ENCODE results near the gene SLC17A9.

The SLC17A9 gene

GRCh38 chr20:62938105-62938888 lies 14.2 kb upstream of the SLC17A9 start, which contains the start of gene GID8:
Gene GID8, plus strand, starts transcription at chr20:62938147. Its CDS starts 3,356 bp downstream, at chr20:62941503.
- peak in 4 of 6 experiments; percentile 38 to 68 (median 62) for DNase-seq

DNA sequence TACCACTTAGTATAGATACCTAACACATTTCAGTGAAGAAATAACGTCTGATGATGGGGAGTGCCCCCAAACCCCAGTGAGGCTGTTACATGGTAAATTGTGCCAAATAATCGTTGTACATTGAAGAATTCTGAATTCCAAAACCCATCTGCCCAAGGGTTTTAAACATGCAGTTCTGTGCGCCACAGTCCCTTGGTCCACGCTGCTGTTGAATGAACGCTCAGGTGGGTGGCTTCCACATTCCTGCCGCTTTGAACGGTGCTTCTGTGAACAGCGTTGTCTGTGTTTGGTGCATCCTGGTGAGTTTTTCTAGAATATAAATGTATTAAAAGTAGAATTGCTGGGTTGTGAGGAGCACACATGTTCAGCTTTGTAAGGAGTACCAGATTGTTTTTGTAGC lies 11.6 kb upstream of the SLC17A9 start:
- DNase-seq: no peak

DNA sequence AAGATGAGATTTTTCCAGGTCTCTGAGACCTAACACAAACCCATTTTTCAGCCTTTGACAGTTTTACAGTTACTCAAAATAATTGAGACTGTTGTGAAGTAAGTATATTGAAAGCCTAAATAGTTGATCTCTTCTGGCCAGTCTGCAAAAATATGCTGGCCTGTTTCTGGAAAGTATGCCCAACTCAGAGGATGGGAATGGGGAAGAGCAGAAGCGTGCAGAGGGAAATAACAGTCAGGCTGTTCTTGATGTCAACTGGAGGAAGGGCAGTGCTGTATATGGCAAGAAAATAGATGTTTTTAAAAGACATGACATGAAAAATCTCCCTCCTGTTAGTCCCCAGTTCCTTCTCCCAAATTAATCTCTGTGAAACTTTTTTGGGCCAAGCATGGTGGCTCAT lies 10.7 kb upstream of the SLC17A9 start:
- no peak for DNase-seq

GRCh38 chr20:62942456-62942855 lies 10.1 kb upstream of the SLC17A9 start:
- no peak for DNase-seq

GRCh38 chr20:62943396-62943795 lies 9.1 kb upstream of the SLC17A9 start:
- DNase-seq: no peak

DNA sequence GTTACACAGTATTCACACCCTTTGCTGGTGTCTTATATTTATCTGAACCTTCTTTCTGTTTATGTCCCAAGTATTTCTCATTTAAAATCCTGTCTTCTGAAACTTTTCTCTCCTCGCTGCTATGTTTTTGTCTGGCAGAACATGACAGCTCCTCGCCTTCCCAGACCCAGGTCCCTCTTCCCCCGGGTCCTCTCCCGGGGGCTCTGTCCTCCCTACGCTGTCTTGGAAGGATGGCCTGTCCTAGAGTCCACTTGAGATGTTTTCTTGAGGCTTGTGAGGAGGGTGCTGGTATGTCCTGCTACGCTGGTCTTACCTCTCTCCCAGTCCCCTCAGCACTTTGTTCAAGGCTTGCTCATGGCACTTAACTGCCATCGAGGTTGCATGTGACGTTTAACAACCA lies 8.3 kb upstream of the SLC17A9 start:
- no peak for DNase-seq

DNA sequence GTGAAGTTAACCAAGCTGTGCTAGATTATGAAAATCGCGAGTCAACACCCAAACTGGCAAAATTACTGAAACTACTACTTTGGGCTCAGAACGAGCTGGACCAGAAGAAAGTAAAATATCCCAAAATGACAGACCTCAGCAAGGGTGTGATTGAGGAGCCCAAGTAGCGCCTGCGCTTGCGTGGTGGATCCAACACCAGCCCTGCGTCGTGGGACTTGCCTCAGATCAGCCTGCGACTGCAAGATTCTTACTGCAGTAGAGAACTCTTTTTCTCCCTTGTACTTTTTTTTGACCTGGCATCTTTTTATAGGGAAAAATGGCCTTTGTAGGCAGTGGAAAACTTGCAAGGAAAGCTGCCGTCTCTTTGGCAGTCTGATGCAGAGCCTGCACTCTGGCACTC lies 7.8 kb upstream of the SLC17A9 start:
- DNase-seq: no peak

GRCh38 chr20:62945771-62946339 lies 6.7 kb upstream of the SLC17A9 start:
- DNase-seq: no peak

DNA sequence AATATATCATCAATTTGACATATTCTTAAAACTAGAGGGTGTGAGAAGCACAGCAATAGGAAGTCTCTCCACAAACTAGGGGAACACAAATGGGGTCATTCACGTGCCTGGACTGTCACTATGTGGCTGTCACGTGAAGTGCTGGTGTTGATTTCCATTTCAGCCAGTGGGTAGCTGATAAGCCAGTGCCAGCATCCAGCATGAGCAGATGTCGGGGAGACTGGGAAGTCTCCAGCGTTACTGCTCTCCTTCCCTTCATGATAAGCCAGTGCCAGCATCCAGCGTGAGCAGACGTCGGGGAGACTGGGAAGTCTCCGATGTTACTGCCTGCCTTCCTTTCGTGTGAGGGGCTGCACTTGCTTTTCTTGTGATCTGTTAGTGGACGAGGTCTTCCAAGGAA lies 5.6 kb upstream of the SLC17A9 start:
- DNase-seq: no peak

GRCh38 chr20:62947532-62948300 lies 4.8 kb upstream of the SLC17A9 start:
- no peak for DNase-seq

DNA sequence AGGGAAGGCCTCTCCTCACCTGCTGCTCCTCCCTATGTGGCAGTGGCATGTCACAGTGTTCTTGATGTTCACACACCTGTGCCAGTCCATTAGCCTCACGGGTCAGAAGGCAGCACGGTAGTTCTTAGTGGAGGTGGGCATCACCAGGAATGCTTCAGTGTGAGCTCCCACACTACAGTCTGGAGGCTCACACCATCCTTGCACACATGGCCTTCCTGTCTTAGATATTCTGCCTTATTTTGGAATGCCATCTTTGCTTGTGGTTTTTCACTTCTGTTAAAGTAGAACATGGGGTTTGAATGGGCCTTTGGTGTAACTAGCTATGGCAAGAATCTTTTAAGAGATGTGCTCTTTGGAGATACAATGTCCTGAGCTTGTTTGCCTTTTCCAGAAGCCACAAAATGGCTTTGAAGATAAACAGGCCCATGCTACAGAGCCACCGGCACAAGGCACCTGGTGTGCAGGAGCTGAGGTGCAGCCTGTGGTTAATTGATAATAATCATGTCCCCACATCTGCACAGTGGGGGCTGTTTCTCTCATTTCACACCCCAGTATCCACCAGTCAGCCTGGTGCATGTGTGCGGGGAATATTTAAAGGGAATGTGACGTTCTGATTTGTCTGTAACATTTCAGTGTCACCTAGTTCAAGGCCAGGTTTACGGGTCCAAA lies 3.2 kb upstream of the SLC17A9 start:
- no peak for DNase-seq

- no peak for DNase-seq
These were observed 2.5 kb upstream of the SLC17A9 start for GRCh38 chr20:62949962-62950361.

DNA sequence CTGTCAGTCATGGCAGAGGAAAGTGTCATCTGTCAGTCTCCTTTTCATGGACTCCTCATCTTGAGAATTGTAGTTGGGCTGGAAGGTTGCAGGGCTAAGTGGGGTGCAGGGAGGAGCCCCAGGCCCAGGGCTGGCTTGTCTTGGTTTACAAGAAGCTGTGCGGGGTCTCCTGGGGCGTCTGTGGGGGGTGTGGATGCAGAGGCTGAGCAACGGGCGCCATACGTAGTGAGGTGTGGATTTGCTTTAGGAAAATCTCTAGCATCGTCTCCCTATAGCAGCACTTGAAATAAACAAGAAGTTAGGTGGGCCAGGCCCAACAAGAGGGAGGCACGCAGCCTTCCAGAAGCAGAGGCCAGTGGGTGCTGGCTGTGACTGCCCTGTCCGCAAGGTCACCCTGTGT lies 1.8 kb upstream of the SLC17A9 start:
- no peak for DNase-seq

GRCh38 chr20:62951143-62951895 lies 1.2 kb upstream of the SLC17A9 start:
- DNase-seq: no peak

DNA sequence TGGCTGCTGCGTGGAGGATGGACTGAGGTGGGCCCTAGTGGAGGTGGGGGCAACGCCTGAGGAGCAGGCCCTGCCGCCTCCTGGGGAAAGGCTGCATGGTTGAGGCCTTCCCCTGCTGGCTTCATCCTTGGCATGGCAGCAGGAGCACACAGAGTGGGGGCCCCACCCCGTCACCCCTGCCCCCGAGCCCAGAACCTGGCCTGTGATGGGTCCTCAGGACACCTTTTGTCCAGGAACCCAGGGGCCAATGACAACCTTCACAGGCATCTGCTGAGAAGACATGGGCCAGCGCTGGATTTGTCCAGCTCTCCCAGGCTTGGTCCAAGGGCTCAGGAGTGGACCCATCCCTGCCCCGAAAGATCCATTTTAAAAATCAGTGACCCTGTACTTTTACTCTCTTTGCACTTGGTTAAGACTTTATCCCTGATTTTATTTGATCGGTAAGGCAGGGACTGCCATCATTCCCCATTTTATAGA lies 575 bp upstream of the SLC17A9 start:
- DNase-seq: no peak

DNA sequence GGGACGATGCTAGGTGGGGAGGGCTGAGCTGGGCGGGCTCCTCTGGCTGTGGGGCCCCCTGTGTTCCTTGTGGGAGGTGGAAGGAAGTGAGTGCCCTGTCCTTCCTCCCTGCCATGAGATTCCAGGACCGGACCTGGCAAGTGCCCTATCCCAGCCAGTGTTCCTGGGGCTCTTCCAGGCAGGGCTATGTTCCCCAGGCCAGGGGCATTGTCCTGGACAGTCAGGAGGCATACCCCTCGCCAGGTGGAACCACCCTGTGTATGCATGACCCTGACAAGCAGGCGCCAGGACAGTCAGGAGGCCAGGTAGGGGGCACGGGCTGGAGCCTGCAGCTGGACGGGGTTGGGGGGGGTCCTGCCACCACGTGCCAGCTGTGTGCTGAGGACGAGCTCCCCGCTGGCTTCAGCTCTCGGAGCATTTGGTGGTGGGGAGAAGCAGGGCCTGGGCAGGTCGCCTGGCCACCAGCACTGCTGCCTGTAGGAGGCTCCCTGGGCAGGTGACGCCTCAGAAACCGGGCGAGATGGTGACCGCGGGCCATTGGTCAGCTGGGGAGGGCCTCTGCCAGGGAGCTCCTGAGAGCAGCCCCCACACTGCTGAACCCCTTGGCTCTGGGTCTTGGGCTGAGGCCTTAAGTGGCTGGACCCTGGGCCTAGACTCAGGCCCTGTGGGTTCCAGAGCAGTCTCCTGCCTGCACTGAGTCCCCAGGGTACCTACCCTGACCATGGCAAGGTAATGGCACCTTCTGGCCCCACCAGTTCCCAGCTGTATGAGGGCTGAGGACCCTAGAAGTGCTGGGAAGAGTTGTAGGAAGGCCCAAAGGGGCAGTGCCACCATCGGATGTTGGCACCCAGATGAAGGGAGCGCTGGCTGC lies 694 bp downstream of the SLC17A9 start:
- DNase-seq: peak in 1 of 6 experiments; percentile 9

- DNase-seq: peak; percentile 46 to 81 (median 70)
These were observed 1.6 kb downstream of the SLC17A9 start for GRCh38 chr20:62953839-62954703.

GRCh38 chr20:62955519-62956386 lies 3.2 kb downstream of the SLC17A9 start:
- DNase-seq: no peak
